ENCODE measurements around the gene MTF2. TPM values are rescaled to one million over a fixed set of nuclear protein-coding genes. Genes with fewer than 3 reads are reported as not detected.

Gene MTF2
- total RNA-seq, 1 experiment from 2014 or later, result 110 TPM

GRCh38 chr1:93080179-93080823 lies 1.2 kb downstream of the MTF2 start:
- Histone ChIP-seq H3K9ac (ENCODE audit: extremely low read depth, insufficient read length, low read length) (peak overlapping the region; percentile 100), H4K8ac (replicated peaks; ENCODE audit: insufficient read length, low read depth, low read length) (no peak overlapping the region), H3K23me2 (ENCODE audit: insufficient read length, low read depth, low read length, poor library complexity, severe bottlenecking) (peaks cover 6% of the 10 kb centered on the region), H2AFZ (ENCODE audit: low read length) (no peak overlapping the region), H3K9me3 (ENCODE audit: control insufficient read depth, low read depth, low read length) (no peaks in the 10 kb centered on the region), H3K18ac (ENCODE audit: insufficient read length, low read depth, low read length) (no peak overlapping the region), H2BK120ac (ENCODE audit: low read depth, low read length, poor library complexity, severe bottlenecking) (no peak overlapping the region), H2BK20ac (ENCODE audit: low read depth, low read length, poor library complexity, severe bottlenecking) (no peak overlapping the region), H3K27ac (ENCODE audit: insufficient read length, low read depth, low read length) (peak overlapping the region; percentile 81), H4K20me1 (ENCODE audit: control insufficient read depth, insufficient read depth, insufficient read length) (no peaks in the 10 kb centered on the region), H3K79me2 (ENCODE audit: insufficient read depth, low read length) (peaks cover 49% of the 10 kb centered on the region), H3K4ac (ENCODE audit: low read depth, low read length) (no peak overlapping the region), H2BK12ac (ENCODE audit: insufficient read length, low read depth, low read length) (no peak overlapping the region), H3K27me3 (ENCODE audit: insufficient read depth, low read length) (no peaks in the 10 kb centered on the region), H2AK5ac (ENCODE audit: insufficient read length, low read length) (no peak overlapping the region), H4K91ac (ENCODE audit: insufficient read length, low read depth, low read length) (no peak overlapping the region), H4K5ac (ENCODE audit: insufficient read length, low read depth, low read length) (no peak overlapping the region), H3K79me1 (ENCODE audit: insufficient read depth, low read depth, low read length, poor library complexity, severe bottlenecking) (no peaks in the 10 kb centered on the region), H3K56ac (ENCODE audit: insufficient read length, low read depth, low read length) (peak overlapping the region; percentile 64), H2BK5ac (ENCODE audit: insufficient read length, low read length) (no peak overlapping the region), H2BK15ac (ENCODE audit: low read depth, low read length) (no peak overlapping the region), H3K23ac (ENCODE audit: insufficient read length, low read depth, low read length) (no peak overlapping the region), H3T11ph (ENCODE audit: low read length) (no peak overlapping the region), H3K14ac (ENCODE audit: insufficient read depth, low read length) (no peak overlapping the region), H3K4me2 (ENCODE audit: insufficient read depth, insufficient read length, low read length) (peak overlapping the region; percentile 74), H3K4me1 (ENCODE audit: insufficient read depth, low read length) (no peaks in the 10 kb centered on the region)
- no peak for DNase-seq
- H3K27me3 Mint-ChIP-seq (ENCODE audit: low read depth), result no peaks in the 10 kb centered on the region
- H3K4me3 Mint-ChIP-seq, result peak overlapping the region; percentile 95 to 100
- H3K36me3 Mint-ChIP-seq (ENCODE audit: insufficient read depth in 1 of 3, low read depth in 3 of 3), result peaks cover 36 to 48% (median 36%) of the 10 kb centered on the region in 3 experiments
- peaks cover 15 to 21% of the 10 kb centered on the region in 2 experiments for H3K4me1 Mint-ChIP-seq
- WGBS (ENCODE audit: extremely low coverage, insufficient read length, low lambda C conversion rate), result no CpG with 5 or more reads among the region's 5 CpGs
- TF ChIP-seq CTCF (conservative IDR thresholded peaks at IDR 0.05), result peak; percentile 56
- H3K27ac Mint-ChIP-seq, result peak overlapping the region; percentile 19 to 99 (median 99); a peak in 6 of 7 replicates
- H3K9me3 Mint-ChIP-seq, result peaks cover 16 to 19% of the 10 kb centered on the region in 2 experiments
